ES-I3 (cell line): ENCODE results near the gene POU2F3.

Experiments used
- H3K36me3 ChIP-seq: 2 replicates; pipeline ENCODE4 v1.6.1; 2013; ENCODE audit warnings: mild to moderate bottlenecking, low read length, control low read depth, moderate library complexity; ENCODE audit not compliant: insufficient read depth
- H3K4me1 ChIP-seq: 2 replicates; pipeline ENCODE4 v1.6.1; 2013; ENCODE audit warnings: mild to moderate bottlenecking, control low read depth, low read length; ENCODE audit not compliant: insufficient read depth
- H3K9ac ChIP-seq: 2 replicates; pipeline ENCODE4 v1.6.1; 2013; ENCODE audit warnings: low read depth, mild to moderate bottlenecking, low read length, moderate library complexity
- H3K9me3 ChIP-seq: 2 replicates; pipeline ENCODE4 v1.6.1; 2013; ENCODE audit warnings: mild to moderate bottlenecking, low read length, moderate library complexity; ENCODE audit not compliant: control insufficient read depth, insufficient read depth

POU2F3 gene

DNA sequence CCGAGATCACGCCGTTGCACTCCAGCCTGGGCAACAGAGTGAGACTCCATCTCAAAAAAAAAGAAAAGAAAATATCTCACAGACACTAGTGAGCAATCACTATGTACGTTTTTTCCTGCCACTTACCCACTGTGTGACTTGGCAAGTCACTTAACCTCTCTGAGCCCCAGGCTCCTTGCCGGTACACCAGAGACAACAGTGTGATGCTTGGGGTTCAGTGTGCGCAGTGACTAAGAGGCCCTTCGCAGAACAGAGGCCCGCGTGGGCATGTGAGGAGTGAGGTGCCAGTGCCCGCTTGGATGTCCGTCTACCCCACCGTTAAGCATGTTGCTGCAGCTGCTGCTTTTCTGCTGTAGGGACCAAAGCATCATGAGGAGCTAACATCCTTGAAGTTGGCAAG, 22.4 kb upstream of the POU2F3 start:
- Histone ChIP-seq H3K4me1 (peaks cover 22% of the 10 kb centered on the region), H3K9ac (no peak overlapping the region), H3K36me3 (no peaks in the 10 kb centered on the region)

DNA sequence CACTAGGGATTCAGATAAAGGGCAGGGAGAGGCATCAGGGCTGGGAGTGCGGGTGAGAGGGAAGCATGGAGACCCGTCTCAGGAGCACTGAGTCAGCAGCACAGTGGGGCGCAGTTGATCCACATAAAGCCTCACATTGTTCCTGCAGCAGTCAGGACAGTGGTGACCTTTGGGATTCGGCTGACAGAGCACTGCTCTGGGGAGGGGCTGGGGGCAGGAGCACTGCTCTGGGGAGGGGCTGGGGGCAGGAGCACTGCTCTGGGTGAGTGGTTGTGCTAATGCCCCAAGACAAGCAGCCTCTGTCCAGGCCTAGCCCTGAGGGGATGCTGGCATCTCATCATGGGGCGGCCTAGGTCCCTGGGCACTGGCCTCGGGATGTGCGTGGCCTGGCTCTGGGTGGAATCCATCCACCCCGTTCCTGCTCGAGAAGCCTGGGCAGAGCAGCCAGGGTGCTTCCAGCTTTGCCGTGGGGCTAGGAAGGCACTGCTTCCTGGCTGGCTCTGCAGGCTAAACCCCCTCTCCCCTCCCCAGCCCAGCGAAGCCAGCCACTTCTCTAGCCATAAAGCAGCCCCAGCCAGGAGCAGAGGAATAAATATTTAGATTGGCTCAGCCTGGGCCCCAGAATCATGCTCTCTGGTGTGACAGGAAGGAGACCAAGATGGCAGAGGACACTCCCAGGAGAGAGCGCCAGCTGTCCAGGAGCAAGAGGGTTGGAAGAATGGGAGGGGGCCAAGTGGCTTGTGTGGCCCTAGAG, 21.8 kb upstream of the POU2F3 start:
- Histone ChIP-seq H3K9me3 (no peaks in the 10 kb centered on the region), H3K9ac (no peak overlapping the region), H3K4me1 (peaks cover 17% of the 10 kb centered on the region), H3K36me3 (no peaks in the 10 kb centered on the region)

More for the DNA sequence above, 22.4 kb upstream of the POU2F3 start:
- H3K9me3 ChIP-seq, result no peaks in the 10 kb centered on the region

DNA sequence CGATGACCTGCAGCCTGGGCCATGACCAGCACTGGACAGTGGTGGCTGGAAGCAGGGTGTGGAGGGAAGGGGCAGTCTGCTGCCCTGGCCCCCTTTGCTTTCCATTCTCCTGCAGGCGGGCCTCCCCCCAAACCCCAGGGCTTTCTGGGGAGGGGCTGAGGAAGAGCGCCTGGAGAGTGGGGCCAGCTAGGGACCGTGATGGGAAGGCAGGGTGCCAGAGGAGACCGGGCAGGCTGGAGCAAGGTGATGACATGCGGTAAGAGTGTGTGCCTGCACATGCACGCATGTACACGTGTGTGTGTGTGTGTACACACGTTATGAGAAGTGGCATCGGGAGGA, 21.3 kb upstream of the POU2F3 start:
- Histone ChIP-seq H3K4me1 (peaks cover 12% of the 10 kb centered on the region), H3K36me3 (no peaks in the 10 kb centered on the region), H3K9ac (no peak overlapping the region), H3K9me3 (no peaks in the 10 kb centered on the region)

DNA sequence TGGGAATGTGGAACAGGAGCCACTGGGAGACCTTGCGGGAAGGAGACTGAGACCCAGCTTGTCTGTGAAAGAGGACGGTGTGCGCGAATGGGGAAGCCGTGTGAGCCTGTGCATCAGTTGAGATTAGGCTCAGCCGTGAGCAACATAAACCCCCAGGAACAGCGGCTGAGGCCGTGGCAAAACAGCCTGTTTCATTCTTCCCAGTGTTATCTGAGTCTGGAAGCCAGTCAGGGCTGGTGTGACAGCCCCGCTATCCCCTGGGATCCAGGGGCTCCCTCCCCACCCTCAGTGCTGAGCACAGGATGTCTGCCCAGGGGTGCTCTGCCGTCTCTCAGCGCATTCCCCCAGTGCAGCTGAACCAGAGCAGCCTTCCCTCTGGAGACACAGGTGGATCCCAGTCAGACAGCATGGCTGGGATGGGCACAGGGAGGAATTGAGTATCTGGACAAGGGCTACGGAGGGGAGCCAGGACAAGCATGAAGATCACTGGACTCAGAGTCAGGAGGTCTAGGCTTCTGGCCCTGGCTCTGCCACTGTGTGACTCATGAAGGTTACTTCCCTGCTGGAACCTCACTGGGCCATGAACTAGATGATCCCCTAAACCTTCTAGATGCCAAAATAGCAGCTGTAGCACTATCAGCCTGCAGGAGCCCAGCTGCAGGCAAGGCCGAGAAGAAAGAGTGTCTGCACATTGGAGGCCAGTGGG, 20.6 kb upstream of the POU2F3 start:
- Histone ChIP-seq H3K36me3 (no peaks in the 10 kb centered on the region), H3K9ac (no peak overlapping the region), H3K4me1 (peaks cover 13% of the 10 kb centered on the region)

DNA sequence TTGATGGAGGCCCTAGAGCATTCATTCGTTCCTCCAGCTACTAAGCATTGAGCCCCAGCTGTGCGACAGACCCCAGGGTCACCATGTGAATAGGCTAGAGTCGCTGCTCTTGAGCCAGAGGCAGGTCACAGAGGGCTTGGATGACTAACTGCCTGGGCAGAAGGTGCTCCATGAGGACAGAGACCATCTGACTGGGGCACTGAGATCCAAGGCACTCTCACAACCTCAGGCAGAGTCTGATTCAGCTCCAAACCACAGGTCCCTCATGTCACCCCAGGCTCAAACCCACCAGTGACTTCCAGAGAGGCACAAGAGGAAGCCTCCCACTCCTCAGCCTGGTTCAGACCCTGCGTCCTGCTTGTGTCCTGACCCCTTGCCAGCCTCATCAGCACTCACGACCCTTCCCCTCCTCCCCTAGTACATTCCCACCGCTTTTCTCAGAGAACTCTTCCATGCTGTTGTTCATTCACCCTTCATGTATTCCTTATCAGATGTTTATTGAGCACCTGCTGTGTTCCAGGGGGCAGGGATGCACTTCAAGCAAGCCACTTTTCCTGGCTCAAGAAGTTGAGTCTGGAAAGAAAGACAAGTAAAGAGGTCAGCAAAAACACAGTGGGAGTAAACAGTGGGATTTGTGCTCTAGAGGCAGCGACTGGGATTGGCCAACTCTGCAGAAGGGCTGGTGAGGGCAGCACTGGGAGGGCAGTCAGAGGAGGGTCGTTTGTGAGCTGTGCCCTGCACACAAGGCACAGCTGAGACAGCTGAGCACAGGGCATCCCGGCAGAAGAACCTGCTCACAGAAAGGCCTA, 19.8 kb upstream of the POU2F3 start:
- Histone ChIP-seq H3K4me1 (peaks cover 21% of the 10 kb centered on the region), H3K9me3 (no peaks in the 10 kb centered on the region), H3K9ac (no peak overlapping the region)

More for the DNA sequence above, 20.6 kb upstream of the POU2F3 start:
- H3K9me3 ChIP-seq, result no peaks in the 10 kb centered on the region

DNA sequence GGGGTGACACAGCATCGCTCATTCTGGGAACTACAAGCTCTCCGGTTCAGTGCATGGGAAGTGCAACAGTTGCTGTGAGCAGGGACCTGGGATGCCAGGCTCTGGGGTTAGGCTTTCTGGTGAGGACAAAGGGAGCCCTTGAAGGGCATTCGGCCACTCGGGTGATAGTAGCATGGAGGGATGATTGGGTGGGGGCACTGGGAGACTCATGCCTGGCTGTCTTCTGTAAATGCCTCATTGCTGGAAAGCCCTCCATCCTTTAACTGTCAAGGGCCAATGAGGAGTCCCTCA, 19.2 kb upstream of the POU2F3 start:
- H3K36me3 ChIP-seq, result no peaks in the 10 kb centered on the region
- H3K4me1 ChIP-seq, result peaks cover 25% of the 10 kb centered on the region
- no peaks in the 10 kb centered on the region for H3K9me3 ChIP-seq
- H3K9ac ChIP-seq, result no peak overlapping the region

More for the DNA sequence above, 19.8 kb upstream of the POU2F3 start:
- no peaks in the 10 kb centered on the region for H3K36me3 ChIP-seq

DNA sequence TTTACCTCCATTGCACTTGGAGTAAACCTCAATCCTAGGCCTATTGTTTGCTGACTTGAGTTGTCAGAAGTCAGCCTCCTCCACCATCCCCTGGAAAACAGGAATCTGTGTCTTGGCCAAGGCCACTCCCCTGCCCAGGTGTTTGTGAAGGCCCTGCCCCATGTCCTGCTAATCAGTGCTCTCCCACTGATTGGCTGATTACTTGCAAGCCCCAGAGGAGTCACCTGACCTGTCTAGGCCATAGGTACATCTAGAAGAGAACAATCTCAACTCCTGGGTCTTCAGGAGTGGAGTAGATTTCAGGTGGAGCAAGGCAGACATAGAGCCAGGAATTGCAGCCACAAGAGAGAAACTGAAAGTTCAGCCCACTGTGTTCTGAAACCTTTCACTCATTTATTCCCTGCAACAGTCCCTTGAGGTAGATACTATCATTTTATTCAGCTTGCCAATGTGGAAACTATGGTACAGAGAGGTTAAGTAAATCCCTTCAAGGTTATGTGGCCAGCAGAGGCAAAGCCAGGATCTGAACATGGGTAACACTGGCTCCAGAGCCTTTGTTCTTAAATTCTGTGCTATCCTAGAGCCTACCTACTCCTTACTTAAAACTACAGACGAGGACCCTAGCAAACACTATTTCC, 18.7 kb upstream of the POU2F3 start:
- Histone ChIP-seq H3K4me1 (peaks cover 25% of the 10 kb centered on the region), H3K9me3 (no peaks in the 10 kb centered on the region), H3K36me3 (no peaks in the 10 kb centered on the region), H3K9ac (no peak overlapping the region)

DNA sequence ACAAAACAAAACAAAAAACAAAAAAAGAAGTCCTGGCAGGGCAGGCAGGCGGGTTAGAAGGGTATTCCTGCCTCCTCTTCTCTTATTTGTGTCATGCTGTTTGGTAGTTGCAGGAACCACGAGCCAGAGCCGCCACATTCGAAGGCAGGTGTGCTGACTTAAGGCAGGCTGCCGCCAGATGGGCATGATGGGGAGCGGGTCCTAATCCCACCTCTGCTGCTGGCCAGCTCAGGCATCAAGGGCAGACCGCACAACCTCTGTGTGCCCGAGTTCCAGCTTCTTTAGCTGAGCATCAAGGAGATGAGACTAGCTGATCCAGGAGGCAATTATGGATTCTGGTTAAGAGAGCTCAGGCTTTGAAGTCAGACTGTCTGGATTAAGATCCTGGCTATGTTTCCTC, 17.0 kb upstream of the POU2F3 start:
- peaks cover 21% of the 10 kb centered on the region for H3K4me1 ChIP-seq
- no peaks in the 10 kb centered on the region for H3K36me3 ChIP-seq
- H3K9ac ChIP-seq, result no peak overlapping the region
- no peaks in the 10 kb centered on the region for H3K9me3 ChIP-seq

DNA sequence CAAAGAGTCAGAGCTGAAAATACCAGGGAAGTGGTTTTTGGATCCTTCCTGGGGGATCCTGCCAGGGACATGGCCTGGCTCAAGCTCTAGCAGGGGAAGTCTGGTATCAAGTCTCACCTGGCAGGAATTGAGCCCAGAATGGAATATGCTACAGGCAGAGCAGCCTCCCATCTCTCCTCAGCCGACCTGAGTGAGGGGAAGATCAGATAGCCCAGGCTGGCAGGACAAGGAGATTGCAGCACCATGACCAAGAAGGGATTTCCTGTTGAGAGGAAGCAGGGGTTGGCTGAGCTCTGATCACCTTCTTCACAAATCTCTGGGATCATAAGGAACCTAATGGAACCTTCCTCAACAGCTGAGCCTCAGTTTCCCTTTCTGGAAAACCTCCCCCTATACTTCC, 16.1 kb upstream of the POU2F3 start:
- Histone ChIP-seq H3K36me3 (no peaks in the 10 kb centered on the region), H3K4me1 (peaks cover 13% of the 10 kb centered on the region), H3K9me3 (no peaks in the 10 kb centered on the region), H3K9ac (no peak overlapping the region)

DNA sequence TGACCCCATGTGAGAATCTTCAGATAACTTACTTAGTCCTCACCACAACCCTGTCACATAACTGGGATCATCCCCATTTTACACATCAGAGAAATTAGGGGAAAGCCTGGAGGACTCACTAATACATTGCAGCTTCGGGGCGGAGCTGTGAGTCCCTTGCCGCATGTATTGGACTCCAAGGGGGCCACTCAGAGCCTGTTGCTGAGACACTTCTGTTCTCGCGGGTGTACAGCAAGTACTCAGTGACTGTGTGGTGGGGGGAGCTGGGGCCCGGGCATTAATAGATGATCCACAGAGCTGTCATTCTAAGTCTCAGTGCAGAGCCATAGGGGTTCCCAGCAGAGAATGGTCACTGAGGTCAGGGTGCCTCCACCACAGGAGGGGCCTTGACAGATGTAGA, 15.6 kb upstream of the POU2F3 start:
- Histone ChIP-seq H3K9me3 (no peaks in the 10 kb centered on the region), H3K9ac (no peak overlapping the region), H3K4me1 (peaks cover 12% of the 10 kb centered on the region), H3K36me3 (no peaks in the 10 kb centered on the region)

DNA sequence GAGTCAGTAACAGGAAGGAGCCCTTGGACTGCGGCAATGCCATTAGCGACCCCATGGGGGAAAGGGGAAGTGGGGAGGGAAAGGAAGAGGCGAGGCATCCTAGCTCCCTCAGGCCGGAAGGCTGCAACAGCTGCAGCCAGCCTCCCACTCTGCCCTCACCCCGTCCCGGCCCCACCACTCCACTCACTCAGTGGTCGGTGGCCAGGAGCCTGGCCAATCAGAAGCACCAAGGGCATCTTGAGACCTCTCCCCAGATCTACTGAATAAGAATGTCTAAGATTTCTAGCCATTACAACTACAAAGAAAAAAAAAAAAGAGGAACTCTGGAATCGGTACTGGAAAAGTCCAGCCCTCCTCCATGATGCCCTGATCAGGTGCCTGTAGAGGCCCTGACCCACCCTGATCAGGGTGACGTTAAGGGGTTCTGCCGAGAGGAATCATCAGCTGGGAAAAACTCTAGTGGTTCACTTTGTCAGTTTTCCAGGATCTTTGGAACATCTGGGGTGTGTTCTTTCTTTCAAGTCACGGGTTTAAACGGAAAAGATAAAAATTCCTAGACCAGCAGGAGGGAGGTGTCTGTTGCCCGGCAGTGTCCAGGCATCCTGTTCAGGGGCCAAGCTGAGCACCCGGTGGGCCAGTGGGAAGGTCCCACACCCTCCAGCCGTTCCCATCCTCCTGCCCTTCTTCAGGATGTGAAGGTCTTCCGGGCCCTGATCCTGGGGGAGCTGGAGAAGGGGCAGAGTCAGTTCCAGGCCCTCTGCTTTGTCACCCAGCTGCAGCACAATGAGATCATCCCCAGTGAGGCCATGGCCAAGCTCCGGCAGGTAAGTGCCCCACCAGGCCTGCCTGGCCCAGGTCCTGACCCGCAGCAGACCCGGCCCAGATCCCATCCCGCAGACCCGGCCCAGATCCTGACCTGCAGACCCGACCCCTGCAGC, 14.7 kb upstream of the POU2F3 start:
- Histone ChIP-seq H3K36me3 (no peaks in the 10 kb centered on the region), H3K9ac (no peak overlapping the region), H3K9me3 (no peaks in the 10 kb centered on the region), H3K4me1 (peaks cover 12% of the 10 kb centered on the region)

DNA sequence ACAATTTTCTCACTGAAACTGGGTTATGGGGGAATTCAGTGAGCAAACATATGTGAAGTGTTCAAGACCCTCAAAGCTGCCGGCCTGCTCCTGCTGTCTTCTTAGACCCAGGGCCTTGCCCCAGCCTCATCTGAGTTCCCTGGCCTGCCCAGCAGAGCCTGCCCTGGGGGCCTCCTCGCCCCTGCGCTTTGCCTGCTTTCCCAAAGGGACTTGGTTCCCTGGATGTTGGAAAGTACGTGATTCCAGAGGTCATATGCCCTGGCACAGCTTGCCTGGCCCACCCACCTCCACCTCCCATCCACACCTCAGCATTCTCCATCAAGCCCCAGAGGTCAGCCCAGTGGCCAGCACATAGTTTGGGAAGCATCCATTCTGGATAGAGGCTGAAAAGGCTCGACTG, 13.7 kb upstream of the POU2F3 start:
- H3K9ac ChIP-seq, result no peak overlapping the region
- H3K9me3 ChIP-seq, result no peaks in the 10 kb centered on the region
- H3K4me1 ChIP-seq, result peaks cover 12% of the 10 kb centered on the region
- H3K36me3 ChIP-seq, result no peaks in the 10 kb centered on the region

DNA sequence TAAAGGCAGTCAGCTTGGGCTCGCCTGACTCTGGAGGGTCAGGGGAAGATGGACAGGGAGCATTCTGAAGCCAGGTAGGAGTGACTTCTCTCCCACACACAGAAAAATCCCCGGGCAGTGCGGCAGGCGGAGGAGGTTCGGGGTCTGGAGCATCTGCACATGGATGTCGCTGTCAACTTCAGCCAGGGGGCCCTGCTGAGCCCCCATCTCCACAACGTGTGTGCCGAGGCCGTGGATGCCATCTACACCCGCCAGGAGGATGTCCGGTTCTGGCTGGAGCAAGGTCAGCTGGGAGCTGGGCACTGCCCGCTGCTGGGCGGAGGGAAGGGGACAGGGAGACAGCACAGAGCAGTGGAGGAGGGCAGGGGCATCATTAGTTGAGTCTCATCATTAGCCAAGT, 13.2 kb upstream of the POU2F3 start:
- Histone ChIP-seq H3K9ac (no peak overlapping the region), H3K9me3 (no peaks in the 10 kb centered on the region), H3K4me1 (peaks cover 12% of the 10 kb centered on the region), H3K36me3 (no peaks in the 10 kb centered on the region)
